Thoracic aorta (tissue), 2 donors: Measurements from ENCODE around the gene CDKN2A. TPM values are rescaled to one million over a fixed set of nuclear protein-coding genes. Genes with fewer than 3 reads are reported as not detected.

Experiments used
- ATAC-seq: fragments of 150-250 bp; one replicate; pipeline ENCODE4 v1.8.0; 2017; ENCODE audit warnings: low read depth; ENCODE audit not compliant: insufficient number of reproducible peaks, low FRiP score
- DNase-seq: peaks from one replicate; pipeline ENCODE4 v3.0.0-alpha.2; 2020; ENCODE audit warnings: low spot score
- H3K27ac ChIP-seq, 2 donors: fragments of 200-600 bp; sonication (generic); 1 replicate in 1 of 2; 2 replicates in 1 of 2; pipeline ENCODE4 v1.5.1; 2016; ENCODE audit warnings: mild to moderate bottlenecking in 2 of 2, moderate library complexity in 2 of 2
- H3K27me3 ChIP-seq: fragments of 200-600 bp; sonication (generic); replicated peaks from 2 replicates; pipeline ENCODE4 v1.6.0; 2016; ENCODE audit warnings: mild to moderate bottlenecking; ENCODE audit not compliant: insufficient read depth
- H3K36me3 ChIP-seq: fragments of 200-600 bp; sonication (generic); one replicate; pipeline ENCODE4 v1.5.1; 2016
- H3K4me1 ChIP-seq, 2 donors: fragments of 200-600 bp; sonication (generic); 1 replicate in 1 of 2; 2 replicates in 1 of 2; pipeline versions ENCODE4 v1.5.1 to v1.6.0; 2016; ENCODE audit warnings: low read depth in 2 of 2, mild to moderate bottlenecking in 1 of 2; ENCODE audit not compliant: control insufficient read depth in 1 of 2
- H3K4me3 ChIP-seq: fragments of 200-600 bp; sonication (generic); 2 replicates; pipeline ENCODE4 v1.5.1; 2016; ENCODE audit warnings: mild to moderate bottlenecking
- H3K9me3 ChIP-seq: fragments of 200-600 bp; sonication (generic); 2 replicates; pipeline ENCODE4 v1.5.1; 2016
- total RNA-seq, 2 donors: library from RNA; depleted of rRNA; stranded (reverse); fragments of >200 nt; gene quantifications; one replicate each; pipeline versions ENCODE4 v1.1.0 to v1.2.3, GENCODE V29; 2016
- TF ChIP-seq, protein P1 (sequence below): fragments of 200-600 bp; sonication (generic); IDR thresholded peaks from one replicate; pipeline ENCODE4 v1.5.1; 2019; ENCODE audit warnings: antibody characterized with exemption

The CDKN2A gene
- total RNA-seq, 2 donors from 2014 or later, result 4.1 to 10.3 TPM

GRCh38 chr9:21996858-21997257, 2.7 kb upstream of the CDKN2A start:
- ATAC-seq (no peak), DNase-seq (no peak)
- peaks cover 0 to 10% of the 10 kb centered on the region in 2 donors for H3K4me1 ChIP-seq
- H3K36me3 ChIP-seq, result no peaks in the 10 kb centered on the region
- H3K27me3 ChIP-seq, result no peaks in the 10 kb centered on the region
- H3K4me3 ChIP-seq, result no peak overlapping the region
- H3K27ac ChIP-seq, result no peak overlapping the region
- TF ChIP-seq, protein P1, sequence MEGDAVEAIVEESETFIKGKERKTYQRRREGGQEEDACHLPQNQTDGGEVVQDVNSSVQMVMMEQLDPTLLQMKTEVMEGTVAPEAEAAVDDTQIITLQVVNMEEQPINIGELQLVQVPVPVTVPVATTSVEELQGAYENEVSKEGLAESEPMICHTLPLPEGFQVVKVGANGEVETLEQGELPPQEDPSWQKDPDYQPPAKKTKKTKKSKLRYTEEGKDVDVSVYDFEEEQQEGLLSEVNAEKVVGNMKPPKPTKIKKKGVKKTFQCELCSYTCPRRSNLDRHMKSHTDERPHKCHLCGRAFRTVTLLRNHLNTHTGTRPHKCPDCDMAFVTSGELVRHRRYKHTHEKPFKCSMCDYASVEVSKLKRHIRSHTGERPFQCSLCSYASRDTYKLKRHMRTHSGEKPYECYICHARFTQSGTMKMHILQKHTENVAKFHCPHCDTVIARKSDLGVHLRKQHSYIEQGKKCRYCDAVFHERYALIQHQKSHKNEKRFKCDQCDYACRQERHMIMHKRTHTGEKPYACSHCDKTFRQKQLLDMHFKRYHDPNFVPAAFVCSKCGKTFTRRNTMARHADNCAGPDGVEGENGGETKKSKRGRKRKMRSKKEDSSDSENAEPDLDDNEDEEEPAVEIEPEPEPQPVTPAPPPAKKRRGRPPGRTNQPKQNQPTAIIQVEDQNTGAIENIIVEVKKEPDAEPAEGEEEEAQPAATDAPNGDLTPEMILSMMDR, result no peak
- H3K9me3 ChIP-seq, result no peaks in the 10 kb centered on the region

GRCh38 chr9:21996438-21996837, 2.2 kb upstream of the CDKN2A start:
- ATAC-seq (no peak), DNase-seq (no peak)
- Histone ChIP-seq H3K4me3 (no peak overlapping the region), H3K27me3 (no peaks in the 10 kb centered on the region), H3K9me3 (no peaks in the 10 kb centered on the region), H3K36me3 (no peaks in the 10 kb centered on the region), H3K4me1 (peaks cover 0 to 10% of the 10 kb centered on the region in 2 donors), H3K27ac (no peak overlapping the region)
- TF ChIP-seq, protein P1, result no peak

- Histone ChIP-seq H3K9me3 (no peaks in the 10 kb centered on the region), H3K4me1 (peaks cover 0 to 10% of the 10 kb centered on the region in 2 donors), H3K27me3 (no peaks in the 10 kb centered on the region), H3K27ac (peak overlapping the region; percentile 18 to 67), H3K36me3 (no peaks in the 10 kb centered on the region), H3K4me3 (peak overlapping the region; percentile 93)
- ATAC-seq (peak; percentile 5), DNase-seq (no peak)
- TF ChIP-seq, protein P1, result no peak
Observed at GRCh38 chr9:21995666-21996398, 1.6 kb upstream of the CDKN2A start.

GRCh38 chr9:21995006-21995665, 944 bp upstream of the CDKN2A start:
- Histone ChIP-seq H3K9me3 (no peaks in the 10 kb centered on the region), H3K4me1 (peaks cover 0 to 10% of the 10 kb centered on the region in 2 donors), H3K4me3 (peak overlapping the region; percentile 93), H3K36me3 (no peaks in the 10 kb centered on the region), H3K27ac (peak overlapping the region; percentile 18 to 67), H3K27me3 (peaks cover 2% of the 10 kb centered on the region)
- DNase-seq (no peak), ATAC-seq (peak; percentile 57)
- TF ChIP-seq, protein P1, result no peak

DNA sequence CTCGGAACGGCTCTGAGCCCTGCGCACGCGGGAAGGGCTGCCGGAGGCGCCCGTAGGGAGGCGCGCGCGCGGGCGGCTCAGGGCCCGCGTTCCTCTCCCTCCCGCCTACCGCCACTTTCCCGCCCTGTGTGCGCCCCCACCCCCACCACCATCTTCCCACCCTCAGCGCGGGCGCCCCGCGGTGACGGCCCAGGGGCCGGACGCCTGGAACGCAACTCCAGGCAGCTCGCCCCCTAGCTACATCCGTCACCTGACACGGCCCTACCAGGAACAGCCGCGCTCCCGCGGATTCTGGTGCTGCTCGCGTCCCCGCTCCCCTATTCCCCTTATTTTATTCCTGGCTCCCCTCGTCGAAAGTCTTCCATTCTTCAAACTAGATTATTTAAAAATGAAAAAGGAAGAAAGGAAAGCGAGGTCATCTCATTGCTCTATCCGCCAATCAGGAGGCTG, 389 bp upstream of the CDKN2A start, which contains the start of gene CDKN2B-AS1:
CDKN2B-AS1 (plus strand) TSS at position 236 of the 450 bp plus-strand sequence.
- Histone ChIP-seq H3K9me3 (no peaks in the 10 kb centered on the region), H3K4me3 (peak within 1 kb of the TSS; percentile 93), H3K27ac (peak within 1 kb of the TSS; percentile 18 to 67), H3K4me1 (peaks cover 0 to 10% of the 10 kb centered on the region in 2 donors), H3K36me3 (no peaks in the 10 kb centered on the region), H3K27me3 (peaks cover 7% of the 10 kb centered on the region)
- ATAC-seq, result no peak
- DNase-seq, result no peak
- TF ChIP-seq, protein P1, result no peak
